Spleen (tissue), 11 donors: Measurements from ENCODE around the gene HMGCL. TPM values are rescaled to one million over a fixed set of nuclear protein-coding genes. Genes with fewer than 3 reads are reported as not detected.

Source experiments
- DNase-seq: peaks from one replicate; pipeline ENCODE4 v3.0.0-alpha.2; 2020
- H3K27ac ChIP-seq, 8 donors: fragments of 200-600 bp; sonication (generic) in 7 of 8; 1 replicate in 4 of 8; 2 replicates in 4 of 8; pipeline versions ENCODE4 v1.5.0 to v1.8.0; 2016 to 2021; ENCODE audit warnings: inconsistent platforms in 4 of 8, mild to moderate bottlenecking in 4 of 8, moderate library complexity in 1 of 8
- H3K27me3 ChIP-seq, 7 donors: fragments of 200-600 bp; sonication (generic) in 6 of 7; replicated peaks in 1 of 7; 1 replicate in 4 of 7; 2 replicates in 3 of 7; pipeline versions ENCODE4 v1.5.0 to v1.8.0; 2016 to 2021; ENCODE audit warnings: inconsistent platforms in 3 of 7, mild to moderate bottlenecking in 1 of 7
- H3K36me3 ChIP-seq, 6 donors: fragments of 200-600 bp; sonication (generic) in 5 of 6; 1 replicate in 4 of 6; 2 replicates in 2 of 6; pipeline versions ENCODE4 v1.5.0 to v1.8.0; 2016 to 2021; ENCODE audit warnings: inconsistent platforms in 2 of 6
- H3K4me1 ChIP-seq, 6 donors: fragments of 200-600 bp; sonication (generic) in 5 of 6; 1 replicate in 3 of 6; 2 replicates in 3 of 6; pipeline versions ENCODE4 v1.5.0 to v1.8.0; 2016 to 2021; ENCODE audit warnings: inconsistent platforms in 3 of 6
- H3K4me3 ChIP-seq, 8 donors: fragments of 200-600 bp; sonication (generic) in 7 of 8; 1 replicate in 4 of 8; 2 replicates in 4 of 8; pipeline versions ENCODE4 v1.5.0 to v1.8.0; 2016 to 2021; ENCODE audit warnings: inconsistent platforms in 4 of 8, mild to moderate bottlenecking in 4 of 8, moderate library complexity in 2 of 8
- H3K9me3 ChIP-seq, 8 donors: fragments of 200-600 bp; sonication (generic) in 7 of 8; 1 replicate in 4 of 8; 2 replicates in 4 of 8; pipeline versions ENCODE4 v1.5.0 to v1.8.0; 2016 to 2021; ENCODE audit warnings: inconsistent platforms in 4 of 8
- CTCF ChIP-seq, 11 experiments: fragments of 200-600 bp in 7 of 11; fragments of 450-650 bp in 4 of 11; sonication (generic) in 4 of 11; IDR thresholded peaks in 8 of 11; conservative IDR thresholded peaks in 3 of 11; 1 replicate in 7 of 11; 2 replicates in 4 of 11; pipeline versions ENCODE4 v1.4.0 to v1.8.0; 2016 to 2021; ENCODE audit warnings: antibody characterized with exemption in 11 of 11, inconsistent platforms in 4 of 11, mild to moderate bottlenecking in 1 of 11
- POLR2A ChIP-seq, 3 donors: fragments of 450-650 bp; IDR thresholded peaks; one replicate each; pipeline ENCODE4 v1.5.1; 2017; ENCODE audit warnings: antibody characterized with exemption in 3 of 3, mild to moderate bottlenecking in 1 of 3
- POLR2AphosphoS5 ChIP-seq, 3 donors: sonication (generic); formaldehyde crosslinking; IDR thresholded peaks; one replicate each; pipeline ENCODE4 v1.5.1; 2017; ENCODE audit warnings: antibody characterized with exemption in 3 of 3
- WGBS, 5 donors: extraction: QIAGEN DNeasy Blood & Tissue Kit in 3 of 5; methylation state at CpG; one replicate each; pipeline versions ENCODE4 v1.1.5 to v1.1.7; 2013 to 2018; 5-methylcytosine and 5-hydroxymethylcytosine counted together
- intact Hi-C: fragments of 100-400 bp; cut with DNase I; formaldehyde crosslinking; loops from one replicate; pipeline ENCODE4 v1.15.0; 2023; ENCODE audit warnings: low total_unique reads
- polyA plus RNA-seq, 3 donors: library from polyadenylated mRNA; stranded (reverse); fragments of 200-250 nt; gene quantifications; one replicate each; pipeline ENCODE4 v1.2.1, GENCODE V29; 2013
- total RNA-seq, 7 donors: library from RNA; depleted of rRNA in 3 of 7; stranded (reverse); fragments of >200 nt in 3 of 7; fragmentation: NEBNext Ultra II Directional in 4 of 7; extraction: Animal tissue kit (Norgen Biotek cat#: 25700) in 4 of 7; gene quantifications; one replicate each; pipeline versions ENCODE4 v1.1.0 to v1.2.1, GENCODE V29; 2016 to 2021
- donor health status: healthy with polysubstance abuse.
- donor health status: DM: no; HTN: no; CAD: no; lungs with moderate emphysema.
- donor health status: DM: no; HTN: no; CAD: no.
- donor health status: Bipolar disorder and iron deficiency.
- donor health status: healthy.
- donor health status: DM: no; HTN: no; CAD: no.
- donor health status: DM: yes; HTN: yes; CAD: no.

The HMGCL gene
- total and polyA plus RNA-seq, 10 donors, result 26.5 to 42.3 (median 34.6) TPM

DNA sequence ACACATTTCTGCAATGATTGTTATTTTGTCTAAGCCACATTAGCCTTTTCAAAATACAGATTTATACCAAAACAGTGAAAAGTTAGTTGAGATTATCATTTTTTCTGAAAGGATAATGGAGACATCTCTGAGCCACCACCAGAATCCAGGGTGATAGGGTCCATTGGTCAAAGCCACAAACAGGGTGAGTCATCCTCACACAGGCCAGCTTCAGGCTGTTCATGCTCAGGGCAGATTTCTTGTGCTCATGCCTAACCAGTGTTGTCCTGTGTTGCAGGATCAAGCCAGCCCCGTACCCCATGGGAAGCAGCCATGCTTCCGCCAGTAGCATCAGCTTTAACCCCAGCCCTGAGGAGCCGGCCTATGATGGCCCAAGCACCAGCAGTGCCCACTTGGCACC lies 68.6 kb downstream of the HMGCL start:
- no peak for TF ChIP-seq CTCF (IDR thresholded peaks at IDR 0.05 in 8 of 11, conservative IDR thresholded peaks at IDR 0.05 in 3 of 11)
- TF ChIP-seq POLR2AphosphoS5 (IDR thresholded peaks at IDR 0.05), result no peak
- TF ChIP-seq POLR2A (IDR thresholded peaks at IDR 0.05), result no peak
- H3K9me3 ChIP-seq, result no peaks in the 10 kb centered on the region
- intact Hi-C loops, result no loop called here
- peaks cover 0 to 4% (median 0%) of the 10 kb centered on the region in 6 donors for H3K4me1 ChIP-seq
- no peak overlapping the region for H3K4me3 ChIP-seq
- 90 to 100% (median 95%) methylated on average over 3 of the region's 3 CpGs for WGBS, 5 donors
- H3K27ac ChIP-seq, result no peak overlapping the region
- no peak for DNase-seq
- peaks cover 14 to 100% (median 100%) of the 10 kb centered on the region in 6 donors for H3K36me3 ChIP-seq
- H3K27me3 ChIP-seq, result no peaks in the 10 kb centered on the region

GRCh38 chr1:23752909-23753308 lies 72.3 kb downstream of the HMGCL start:
- peaks cover 3 to 25% (median 12%) of the 10 kb centered on the region in 6 donors for H3K4me1 ChIP-seq
- H3K9me3 ChIP-seq, result no peaks in the 10 kb centered on the region
- WGBS, 5 donors, result 89 to 93% (median 91%) methylated on average over 1 of the region's 1 CpG
- no peak overlapping the region for H3K27ac ChIP-seq
- no peaks in the 10 kb centered on the region for H3K27me3 ChIP-seq
- no peak for DNase-seq
- intact Hi-C loops, result no loop called here
- TF ChIP-seq POLR2AphosphoS5 (IDR thresholded peaks at IDR 0.05), result no peak
- TF ChIP-seq POLR2A (IDR thresholded peaks at IDR 0.05), result no peak
- no peak for TF ChIP-seq CTCF (IDR thresholded peaks at IDR 0.05 in 8 of 11, conservative IDR thresholded peaks at IDR 0.05 in 3 of 11)
- H3K36me3 ChIP-seq, result peaks cover 14 to 97% (median 84%) of the 10 kb centered on the region in 6 donors
- H3K4me3 ChIP-seq, result no peak overlapping the region

Other genes with a start within 250 kb of the HMGCL start
- gene RPL11, start 133.6 kb downstream of the HMGCL start, total RNA-seq, result 1,000 to 10,000 TPM in 4 of 7 donors, 100 to 1,000 TPM in 3; 864 to 1,229 (median 1,082) TPM
- 1,000 to 10,000 TPM; 4,161 to 6,089 (median 5,782) TPM for gene RPL11, start 133.6 kb downstream of the HMGCL start, polyA plus RNA-seq
- 10 to 100 TPM; 30.3 to 38.0 (median 34.0) TPM for gene ELOA, start 82.0 kb downstream of the HMGCL start, total RNA-seq
- gene ELOA, start 82.0 kb downstream of the HMGCL start, polyA plus RNA-seq, result 10 to 100 TPM in 2 of 3 donors, 1 to 10 TPM in 1; 7.9 to 12.2 (median 10.0) TPM
- 10 to 100 TPM; 43.9 to 68.5 (median 52.4) TPM for gene PITHD1, start 47.0 kb downstream of the HMGCL start, total RNA-seq
- gene PITHD1, start 47.0 kb downstream of the HMGCL start, polyA plus RNA-seq, result 10 to 100 TPM; 48.3 to 65.3 (median 51.6) TPM
- gene LYPLA2, start 34.3 kb downstream of the HMGCL start, total RNA-seq, result 10 to 100 TPM; 46.9 to 58.8 (median 55.4) TPM
- gene LYPLA2, start 34.3 kb downstream of the HMGCL start, polyA plus RNA-seq, result 10 to 100 TPM; 54.5 to 87.5 (median 57.5) TPM
- 10 to 100 TPM; 19.0 to 47.1 (median 35.1) TPM for gene GALE, start 24.7 kb downstream of the HMGCL start, total RNA-seq
- 10 to 100 TPM; 19.7 to 42.2 (median 23.8) TPM for gene GALE, start 24.7 kb downstream of the HMGCL start, polyA plus RNA-seq
- 100 to 1,000 TPM in 1 of 7 donors, 10 to 100 TPM in 6; 51.9 to 106 (median 78.8) TPM for gene FUCA1, start 42.9 kb upstream of the HMGCL start, total RNA-seq
- gene FUCA1, start 42.9 kb upstream of the HMGCL start, polyA plus RNA-seq, result 10 to 100 TPM; 36.3 to 62.6 (median 40.8) TPM
- 10 to 100 TPM; 15.0 to 23.4 (median 18.2) TPM for gene CNR2, start 87.9 kb upstream of the HMGCL start, total RNA-seq
- 10 to 100 TPM; 18.2 to 26.6 (median 22.3) TPM for gene CNR2, start 87.9 kb upstream of the HMGCL start, polyA plus RNA-seq
- 100 to 1,000 TPM in 6 of 7 donors, 10 to 100 TPM in 1; 87.3 to 127 (median 120) TPM for gene PNRC2, start 134.4 kb upstream of the HMGCL start, total RNA-seq
- gene PNRC2, start 134.4 kb upstream of the HMGCL start, polyA plus RNA-seq, result 100 to 1,000 TPM in 2 of 3 donors, 10 to 100 TPM in 1; 83.0 to 114 (median 111) TPM
- 100 to 1,000 TPM in 4 of 7 donors, 10 to 100 TPM in 3; 89.4 to 146 (median 102) TPM for gene SRSF10, start 154.9 kb upstream of the HMGCL start, total RNA-seq
- 10 to 100 TPM; 54.5 to 65.9 (median 64.0) TPM for gene SRSF10, start 154.9 kb upstream of the HMGCL start, polyA plus RNA-seq